HepG2 (cell line): ENCODE measurements around the gene IGBP1. TPM values are rescaled to one million over a fixed set of nuclear protein-coding genes. Genes with fewer than 3 reads are reported as not detected.

Experiments
- ATAC-seq: fragments of 200-7000 bp; cut with Tn5 transposase; 3 replicates; pipeline ENCODE4 v1.9.1; 2020; ENCODE audit warnings: mild to moderate bottlenecking, moderate library complexity
- BruUV-seq: library from RNA; stranded (reverse); fragments of 400-500 nt; replicated peaks from 2 replicates; lab custom pipeline; 2021; lab: Mats Ljungman, UMichigan
- CTCF ChIA-PET: fragments of 300-600 bp; formaldehyde crosslinking; extraction: SDS; loops from one replicate; lab custom pipeline; 2021; ENCODE audit warnings: low total read pairs, inconsistent platforms, low intra/inter-chr PET ratio; lab: Yijun Ruan, JAX
- POLR2A ChIA-PET: fragments of 350-600 bp; sonication (Branson Sonifier 250); formaldehyde crosslinking; loops from one replicate; lab custom pipeline; 2020; ENCODE audit warnings: antibody characterized with exemption, inconsistent platforms; lab: Yijun Ruan, JAX
- DNase-seq: peaks from one replicate; pipeline ENCODE4 v3.0.0-alpha.2; 2015; ENCODE audit warnings: low spot score
- FAIRE-seq: peaks from 3 replicates; lab custom pipeline; 2011; peaks lifted over from hg19 to GRCh38; lab: Jason Lieb, UNC
- H2AFZ ChIP-seq: one replicate; pipeline ENCODE4 v1.6.1; 2011; ENCODE audit warnings: low read length, inconsistent platforms
- H3K27ac ChIP-seq: fragments of 300-600 bp; 3 replicates; pipeline ENCODE4 v1.8.0; 2011; ENCODE audit warnings: mixed run types, mild to moderate bottlenecking, mixed read lengths, low read length, inconsistent platforms; ENCODE audit not compliant: insufficient read depth; ENCODE audit errors: extremely low read length
- H3K27me3 ChIP-seq, 2 experiments: fragments of 200-600 bp in 1 of 2; 2 replicates in 1 of 2; 3 replicates in 1 of 2; pipeline versions ENCODE4 v1.6.0 to v1.8.0; 2011; ENCODE audit warnings: low read length in 2 of 2, mild to moderate bottlenecking in 2 of 2, moderate library complexity in 2 of 2, inconsistent platforms in 1 of 2; ENCODE audit not compliant: insufficient read depth in 2 of 2, control insufficient read depth in 1 of 2
- H3K36me3 ChIP-seq, 2 experiments: fragments of 200-600 bp in 1 of 2; replicated peaks in 1 of 2; 2 replicates in 1 of 2; 3 replicates in 1 of 2; pipeline versions ENCODE4 v1.5.1 to v1.8.0; 2011; ENCODE audit warnings: low read length in 2 of 2, inconsistent platforms in 1 of 2; ENCODE audit not compliant: insufficient read depth in 2 of 2, control insufficient read depth in 1 of 2
- H3K4me1 ChIP-seq: 2 replicates; pipeline ENCODE4 v1.5.1; 2012; ENCODE audit warnings: low read length, inconsistent platforms; ENCODE audit not compliant: insufficient read depth
- H3K4me2 ChIP-seq: 2 replicates; pipeline ENCODE4 v1.6.0; 2011; ENCODE audit warnings: low read depth, low read length, inconsistent platforms
- H3K4me3 ChIP-seq, 3 experiments: fragments of 200-600 bp in 1 of 3; sonication (generic), shearing (Covaris generic) in 1 of 3; replicated peaks in 1 of 3; 2 replicates each; pipeline ENCODE4 v1.5.1; 2011 to 2016; ENCODE audit warnings: low read length in 3 of 3, inconsistent platforms in 2 of 3, low read depth in 2 of 3, mild to moderate bottlenecking in 2 of 3, control low read depth in 1 of 3, mixed read lengths in 1 of 3; ENCODE audit not compliant: insufficient read depth in 1 of 3
- H3K79me2 ChIP-seq: one replicate; pipeline ENCODE4 v1.6.1; 2011; ENCODE audit warnings: low read length, inconsistent platforms; ENCODE audit not compliant: insufficient read depth
- H3K9ac ChIP-seq: 2 replicates; pipeline ENCODE4 v1.6.0; 2011; ENCODE audit warnings: mild to moderate bottlenecking, low read depth, low read length, inconsistent platforms; ENCODE audit not compliant: insufficient read depth
- H3K9me3 ChIP-seq: 2 replicates; pipeline ENCODE4 v1.5.1; 2012; ENCODE audit warnings: mild to moderate bottlenecking, low read length
- H4K20me1 ChIP-seq: 2 replicates; pipeline ENCODE4 v1.6.0; 2011; ENCODE audit warnings: inconsistent platforms, mild to moderate bottlenecking, low read length, moderate library complexity; ENCODE audit not compliant: insufficient read depth
- AKAP8 ChIP-seq: sonication (generic); formaldehyde crosslinking; IDR thresholded peaks from 2 replicates; pipeline ENCODE4 v1.5.1; 2020; ENCODE audit warnings: mild to moderate bottlenecking, missing genetic modification reagents
- ELF3 ChIP-seq: IDR thresholded peaks from 2 replicates; pipeline ENCODE4 v1.6.1; 2016; ENCODE audit warnings: missing genetic modification reagents, missing compliant biosample characterization
- HMGA1 ChIP-seq: sonication (generic); formaldehyde crosslinking; conservative IDR thresholded peaks from 2 replicates; pipeline ENCODE4 v1.4.0; 2020; ENCODE audit warnings: missing genetic modification reagents
- RBM39 ChIP-seq: fragments of 200-400 bp; formaldehyde crosslinking; IDR thresholded peaks from one replicate; pipeline ENCODE4 v1.6.1; 2018; ENCODE audit warnings: antibody characterized with exemption, mild to moderate bottlenecking, low read depth, low read length; ENCODE audit not compliant: poor library complexity, severe bottlenecking
- SMAD1 ChIP-seq: sonication (generic); formaldehyde crosslinking; IDR thresholded peaks from 2 replicates; pipeline ENCODE4 v1.4.0; 2020; ENCODE audit warnings: missing genetic modification reagents, low read depth, mild to moderate bottlenecking, borderline replicate concordance
- SOX6 ChIP-seq, 2 experiments: fragments of 450-650 bp in 1 of 2; sonication (generic) in 1 of 2; formaldehyde crosslinking in 1 of 2; IDR thresholded peaks; 2 replicates each; pipeline versions ENCODE4 v1.4.0 to v1.6.1; 2017 to 2020; ENCODE audit warnings: antibody characterized with exemption in 1 of 2, mild to moderate bottlenecking in 1 of 2, missing genetic modification reagents in 1 of 2
- TEAD3 ChIP-seq: optimal IDR thresholded peaks from 2 replicates; pipeline ENCODE3; 2016; ENCODE audit warnings: borderline replicate concordance
- ZNF468 ChIP-seq: sonication (generic); formaldehyde crosslinking; IDR thresholded peaks from 2 replicates; pipeline ENCODE4 v1.8.0; 2022; ENCODE audit warnings: mild to moderate bottlenecking, moderate library complexity, missing genetic modification reagents
- ZNF616 ChIP-seq: sonication (generic); formaldehyde crosslinking; IDR thresholded peaks from 2 replicates; pipeline ENCODE4 v1.5.0; 2020; ENCODE audit warnings: low read depth, mild to moderate bottlenecking, missing genetic modification reagents
- WGBS: methylation state at CpG from one replicate; pipeline ENCODE4 v1.1.6; 2017; ENCODE audit warnings: low lambda C conversion rate; 5-methylcytosine and 5-hydroxymethylcytosine counted together
- in situ Hi-C: cut with HindIII; loops from 2 replicates; pipeline ENCODE4 v1.10.0; 2017; ENCODE audit warnings: low pct_unique_long_range_greater_than_20kb; ENCODE audit not compliant: extremely low pct_ligation_motif_present
- intact Hi-C: fragments of 100-400 bp; cut with micrococcal nuclease; formaldehyde crosslinking; loops from one replicate; pipeline ENCODE4 v1.10.0; 2022; ENCODE audit not compliant: unreplicated experiment
- polyA plus RNA-seq, 8 experiments: library from polyadenylated mRNA; depleted of rRNA in 3 of 8; stranded (reverse) in 7 of 8; unstranded in 1 of 8; fragments of >200 nt; fragmentation: Illumina TruSeq in 4 of 8; extraction: Trizol in 4 of 8; gene quantifications; 2 replicates each; pipeline versions ENCODE4 v1.2.1 to v1.2.3, GENCODE V29; 2011 to 2016; ENCODE audit warnings: low read depth in 4 of 8, missing spikeins in 1 of 8, mixed read lengths in 1 of 8; ENCODE audit not compliant: insufficient read depth in 1 of 8
- total RNA-seq, 5 experiments: library from RNA; depleted of rRNA; stranded (reverse); fragments of >200 nt; fragmentation: Illumina TruSeq; extraction: Trizol; gene quantifications; 2 replicates each; pipeline ENCODE4 v1.2.3, GENCODE V29; 2016; ENCODE audit warnings: low read depth in 1 of 5
- TF ChIP-seq, protein P1 (sequence below): sonication (generic); formaldehyde crosslinking; IDR thresholded peaks from 2 replicates; pipeline ENCODE4 v1.9.0; 2021; ENCODE audit warnings: missing genetic modification reagents, borderline replicate concordance
- TF ChIP-seq, protein P2 (sequence below): sonication (generic); formaldehyde crosslinking; IDR thresholded peaks from 2 replicates; pipeline ENCODE4 v1.5.1; 2020; ENCODE audit warnings: mild to moderate bottlenecking, missing genetic modification reagents, borderline replicate concordance

Gene IGBP1
- total and polyA plus RNA-seq, 2 of the 13 experiments (the other 11 are each of a cell fraction or from before 2014, with no cell fraction given): 59.3 to 103 TPM

DNA sequence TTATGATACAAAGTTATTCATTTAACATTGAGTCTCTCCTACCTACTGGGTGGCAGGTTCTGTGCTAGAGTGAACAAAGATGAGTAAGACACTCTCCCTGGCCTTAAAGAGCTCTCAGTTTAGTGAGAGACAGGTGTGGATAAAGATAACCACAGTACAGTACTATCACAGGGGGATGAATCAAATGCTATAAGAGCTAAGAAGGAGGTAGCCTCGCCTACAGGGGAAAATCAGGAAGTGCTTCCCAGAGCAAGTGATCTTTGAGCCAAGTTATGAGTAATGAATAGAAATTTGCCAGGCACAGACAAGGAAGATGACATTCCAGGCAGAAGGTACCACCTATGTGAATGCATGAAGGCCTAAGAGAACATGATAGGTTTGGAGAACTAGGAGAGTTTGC, 3.4 kb upstream of the IGBP1 start:
- H4K20me1 ChIP-seq: no peaks in the 10 kb centered on the region
- CTCF ChIA-PET: no interaction called here
- ATAC-seq: no peak

DNA sequence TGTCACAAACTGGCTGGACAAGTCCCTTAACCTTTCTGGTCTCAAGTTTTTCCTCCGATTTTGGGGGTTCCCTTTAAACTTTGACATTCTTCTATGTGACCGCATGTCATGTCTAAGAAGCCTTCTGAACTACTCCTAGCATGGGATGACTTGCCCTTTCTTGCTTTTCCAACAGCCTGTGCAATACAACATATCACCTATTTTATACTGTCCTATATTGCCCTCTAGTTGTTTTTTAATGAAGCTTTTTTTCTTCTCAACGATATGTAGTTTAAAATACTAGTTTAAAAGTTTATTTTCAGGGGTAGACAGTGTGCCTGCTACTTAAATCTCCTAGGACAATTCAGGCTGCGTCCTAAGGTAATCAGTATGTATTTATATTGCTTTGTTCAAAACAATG, 1.0 kb upstream of the IGBP1 start:
- in situ Hi-C loops: no loop called here
- Histone ChIP-seq H3K27me3 (no peaks in the 10 kb centered on the region; a peak in 1 of 5 replicates), H4K20me1 (no peaks in the 10 kb centered on the region), H3K4me2 (peak overlapping the region; percentile 81), H3K4me1 (peaks cover 42% of the 10 kb centered on the region), H2AFZ (peak overlapping the region; percentile 15), H3K4me3 (peak overlapping the region in 2 of 3 experiments; percentile 9 to 69; a peak in 3 of 6 replicates), H3K79me2 (peaks cover 17% of the 10 kb centered on the region), H3K27ac (no peak overlapping the region), H3K9ac (peak overlapping the region; percentile 83), H3K9me3 (no peaks in the 10 kb centered on the region), H3K36me3 (no peaks in the 10 kb centered on the region)
- POLR2A ChIA-PET: no interaction called here
- FAIRE-seq: no peak
- intact Hi-C loops: no loop called here
- CTCF ChIA-PET: no interaction called here
- BruUV-seq: no TSS peak
- 5% methylated on average over 4 of the region's 4 CpGs for whole genome bisulfite sequencing
- no peak for DNase-seq
- ATAC-seq: no peak
- TF ChIP-seq SMAD1 (CRISPR knock-in tag) (no peak), HMGA1 (CRISPR knock-in tag) (no peak), TEAD3 (CRISPR knock-in tag) (no peak), SOX6 (IDR thresholded peaks at IDR 0.05) (no peak), SOX6 (CRISPR knock-in tag; IDR thresholded peaks at IDR 0.05) (no peak), AKAP8 (CRISPR knock-in tag) (no peak), RBM39 (no peak), ZNF616 (CRISPR knock-in tag) (no peak)
- TF ChIP-seq, protein P1, sequence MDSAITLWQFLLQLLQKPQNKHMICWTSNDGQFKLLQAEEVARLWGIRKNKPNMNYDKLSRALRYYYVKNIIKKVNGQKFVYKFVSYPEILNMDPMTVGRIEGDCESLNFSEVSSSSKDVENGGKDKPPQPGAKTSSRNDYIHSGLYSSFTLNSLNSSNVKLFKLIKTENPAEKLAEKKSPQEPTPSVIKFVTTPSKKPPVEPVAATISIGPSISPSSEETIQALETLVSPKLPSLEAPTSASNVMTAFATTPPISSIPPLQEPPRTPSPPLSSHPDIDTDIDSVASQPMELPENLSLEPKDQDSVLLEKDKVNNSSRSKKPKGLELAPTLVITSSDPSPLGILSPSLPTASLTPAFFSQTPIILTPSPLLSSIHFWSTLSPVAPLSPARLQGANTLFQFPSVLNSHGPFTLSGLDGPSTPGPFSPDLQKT (CRISPR knock-in tag): no peak
- TF ChIP-seq, protein P2, sequence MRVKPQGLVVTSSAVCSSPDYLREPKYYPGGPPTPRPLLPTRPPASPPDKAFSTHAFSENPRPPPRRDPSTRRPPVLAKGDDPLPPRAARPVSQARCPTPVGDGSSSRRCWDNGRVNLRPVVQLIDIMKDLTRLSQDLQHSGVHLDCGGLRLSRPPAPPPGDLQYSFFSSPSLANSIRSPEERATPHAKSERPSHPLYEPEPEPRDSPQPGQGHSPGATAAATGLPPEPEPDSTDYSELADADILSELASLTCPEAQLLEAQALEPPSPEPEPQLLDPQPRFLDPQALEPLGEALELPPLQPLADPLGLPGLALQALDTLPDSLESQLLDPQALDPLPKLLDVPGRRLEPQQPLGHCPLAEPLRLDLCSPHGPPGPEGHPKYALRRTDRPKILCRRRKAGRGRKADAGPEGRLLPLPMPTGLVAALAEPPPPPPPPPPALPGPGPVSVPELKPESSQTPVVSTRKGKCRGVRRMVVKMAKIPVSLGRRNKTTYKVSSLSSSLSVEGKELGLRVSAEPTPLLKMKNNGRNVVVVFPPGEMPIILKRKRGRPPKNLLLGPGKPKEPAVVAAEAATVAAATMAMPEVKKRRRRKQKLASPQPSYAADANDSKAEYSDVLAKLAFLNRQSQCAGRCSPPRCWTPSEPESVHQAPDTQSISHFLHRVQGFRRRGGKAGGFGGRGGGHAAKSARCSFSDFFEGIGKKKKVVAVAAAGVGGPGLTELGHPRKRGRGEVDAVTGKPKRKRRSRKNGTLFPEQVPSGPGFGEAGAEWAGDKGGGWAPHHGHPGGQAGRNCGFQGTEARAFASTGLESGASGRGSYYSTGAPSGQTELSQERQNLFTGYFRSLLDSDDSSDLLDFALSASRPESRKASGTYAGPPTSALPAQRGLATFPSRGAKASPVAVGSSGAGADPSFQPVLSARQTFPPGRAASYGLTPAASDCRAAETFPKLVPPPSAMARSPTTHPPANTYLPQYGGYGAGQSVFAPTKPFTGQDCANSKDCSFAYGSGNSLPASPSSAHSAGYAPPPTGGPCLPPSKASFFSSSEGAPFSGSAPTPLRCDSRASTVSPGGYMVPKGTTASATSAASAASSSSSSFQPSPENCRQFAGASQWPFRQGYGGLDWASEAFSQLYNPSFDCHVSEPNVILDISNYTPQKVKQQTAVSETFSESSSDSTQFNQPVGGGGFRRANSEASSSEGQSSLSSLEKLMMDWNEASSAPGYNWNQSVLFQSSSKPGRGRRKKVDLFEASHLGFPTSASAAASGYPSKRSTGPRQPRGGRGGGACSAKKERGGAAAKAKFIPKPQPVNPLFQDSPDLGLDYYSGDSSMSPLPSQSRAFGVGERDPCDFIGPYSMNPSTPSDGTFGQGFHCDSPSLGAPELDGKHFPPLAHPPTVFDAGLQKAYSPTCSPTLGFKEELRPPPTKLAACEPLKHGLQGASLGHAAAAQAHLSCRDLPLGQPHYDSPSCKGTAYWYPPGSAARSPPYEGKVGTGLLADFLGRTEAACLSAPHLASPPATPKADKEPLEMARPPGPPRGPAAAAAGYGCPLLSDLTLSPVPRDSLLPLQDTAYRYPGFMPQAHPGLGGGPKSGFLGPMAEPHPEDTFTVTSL (CRISPR knock-in tag): no peak

More for the DNA sequence above, 3.4 kb upstream of the IGBP1 start:
- 0 out of 2 replicates have a peak overlapping the region, but pooled peaks have one; percentile 18 for H3K4me2 ChIP-seq
- BruUV-seq: no TSS peak
- FAIRE-seq: no peak
- peak; percentile 5 for DNase-seq
- in situ Hi-C loops (no loop called here), intact Hi-C loops (no loop called here)
- no peak overlapping the region for H2AFZ ChIP-seq
- no peak overlapping the region for H3K4me3 ChIP-seq
- no peak overlapping the region for H3K27ac ChIP-seq
- H3K79me2 ChIP-seq: peaks cover 9% of the 10 kb centered on the region
- H3K9me3 ChIP-seq: no peaks in the 10 kb centered on the region
- 0 out of 2 replicates have a peak, but pooled peaks have one; percentile 28 for TF ChIP-seq ELF3
- TF ChIP-seq ZNF468: no peak
- H3K36me3 ChIP-seq: no peaks in the 10 kb centered on the region
- 0% methylated on average over 1 of the region's 1 CpG for WGBS
- no peak overlapping the region for H3K9ac ChIP-seq
- no peaks in the 10 kb centered on the region; a peak in 1 of 5 replicates for H3K27me3 ChIP-seq
- H3K4me1 ChIP-seq: peaks cover 32% of the 10 kb centered on the region
- POLR2A ChIA-PET: no interaction called here
